ENCODE results near the gene RNU5B-1. TPM values are rescaled to one million over a fixed set of nuclear protein-coding genes. Genes with fewer than 3 reads are reported as not detected.
"Not testable (repeated sequence)": the region's sequence is repeated elsewhere in the genome, so short reads cannot be mapped to it uniquely, and the experiment has no call there.

The RNU5B-1 gene
- polyA plus RNA-seq, 1 donor: not detected

DNA sequence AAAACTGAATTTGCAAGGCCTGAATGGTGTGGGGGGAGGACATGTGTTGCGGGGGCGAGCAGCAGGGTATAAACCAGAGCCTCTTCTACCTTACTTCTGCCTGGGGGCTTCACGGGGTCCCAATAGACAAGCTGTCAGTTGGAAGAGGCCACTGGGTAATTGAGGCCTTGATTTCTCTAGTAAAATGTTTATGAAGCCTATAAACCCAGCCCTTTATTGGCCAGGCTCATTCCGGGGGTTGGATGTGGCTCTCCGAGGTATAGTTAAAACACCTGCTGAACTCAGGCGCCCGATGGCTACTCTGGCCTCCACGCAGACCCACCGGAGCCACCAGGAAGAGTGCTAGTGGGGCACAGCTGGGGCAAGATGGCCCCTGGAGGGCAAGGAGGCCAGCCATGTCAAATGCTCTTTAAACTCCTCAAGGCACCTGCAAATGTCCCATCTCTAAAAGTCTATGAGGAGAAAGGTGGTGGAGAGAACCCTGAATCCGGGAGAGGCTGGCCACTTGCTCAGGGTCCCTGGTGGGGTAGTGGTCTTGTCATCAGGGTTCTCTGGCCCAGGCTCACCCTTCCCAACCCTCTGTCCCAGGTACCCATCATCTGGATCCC lies 39.0 kb downstream of the RNU5B-1 start:
- Histone ChIP-seq H3K27ac (ENCODE audit: low read length) (no peak overlapping the region), H3K4me1 (ENCODE audit: control insufficient read depth, insufficient read depth, low read length) (peaks cover 14% of the 10 kb centered on the region), H3K9me3 (ENCODE audit: control insufficient read depth, low read depth, low read length) (no peaks in the 10 kb centered on the region), H3K27me3 (ENCODE audit: control insufficient read depth, insufficient read depth, low read length) (no peaks in the 10 kb centered on the region), H3K36me3 (ENCODE audit: control insufficient read depth, insufficient read depth, low read length) (no peaks in the 10 kb centered on the region), H3K4me3 (ENCODE audit: low read length) (no peak overlapping the region)
- no CpG with 5 or more reads among the region's 10 CpGs for WGBS (ENCODE audit: insufficient coverage, low lambda C conversion rate)
- DNase-seq: no peak

DNA sequence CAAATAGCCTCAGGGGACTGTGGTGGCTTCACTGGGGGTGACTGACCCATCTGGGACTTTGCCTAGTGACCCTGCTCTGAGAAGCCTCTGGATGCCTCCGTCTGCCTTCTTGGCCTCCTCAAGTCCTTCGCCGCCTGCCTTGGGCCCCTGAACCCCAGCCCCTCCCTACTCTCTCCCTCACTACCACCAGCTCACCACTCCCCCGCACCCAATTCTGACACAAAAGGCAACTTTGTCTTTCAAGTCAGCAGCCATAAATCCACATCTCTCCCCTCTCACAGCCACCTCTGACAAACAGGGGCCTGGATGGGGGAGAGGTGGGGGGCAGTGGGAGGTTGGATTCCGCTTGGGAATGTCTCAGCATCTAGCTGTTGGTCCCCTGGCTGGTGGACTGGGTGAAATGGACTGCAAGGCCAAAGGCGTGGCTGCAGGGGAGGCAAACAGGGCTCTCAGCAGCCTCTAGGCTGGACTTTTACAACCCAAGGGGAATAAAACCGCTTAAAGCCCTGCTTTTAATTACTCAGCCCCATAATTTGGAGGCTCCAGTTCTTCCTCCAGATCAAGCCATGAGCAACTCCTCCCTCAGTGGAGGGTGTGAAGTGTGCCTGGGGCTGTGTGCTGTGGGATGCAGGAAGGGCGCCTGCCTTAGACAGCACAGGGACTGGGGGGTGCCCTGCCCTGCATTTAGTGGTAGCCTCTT lies 39.9 kb downstream of the RNU5B-1 start:
- DNase-seq: no peak
- H3K9me3 ChIP-seq (ENCODE audit: control insufficient read depth, low read depth, low read length): no peaks in the 10 kb centered on the region
- WGBS (ENCODE audit: insufficient coverage, low lambda C conversion rate): 92% methylated on average over 2 of the region's 8 CpGs
- peaks cover 12% of the 10 kb centered on the region for H3K4me1 ChIP-seq (ENCODE audit: control insufficient read depth, insufficient read depth, low read length)
- no peaks in the 10 kb centered on the region for H3K27me3 ChIP-seq (ENCODE audit: control insufficient read depth, insufficient read depth, low read length)
- no peaks in the 10 kb centered on the region for H3K36me3 ChIP-seq (ENCODE audit: control insufficient read depth, insufficient read depth, low read length)
- no peak overlapping the region for H3K4me3 ChIP-seq (ENCODE audit: low read length)
- H3K27ac ChIP-seq (ENCODE audit: low read length): no peak overlapping the region

DNA sequence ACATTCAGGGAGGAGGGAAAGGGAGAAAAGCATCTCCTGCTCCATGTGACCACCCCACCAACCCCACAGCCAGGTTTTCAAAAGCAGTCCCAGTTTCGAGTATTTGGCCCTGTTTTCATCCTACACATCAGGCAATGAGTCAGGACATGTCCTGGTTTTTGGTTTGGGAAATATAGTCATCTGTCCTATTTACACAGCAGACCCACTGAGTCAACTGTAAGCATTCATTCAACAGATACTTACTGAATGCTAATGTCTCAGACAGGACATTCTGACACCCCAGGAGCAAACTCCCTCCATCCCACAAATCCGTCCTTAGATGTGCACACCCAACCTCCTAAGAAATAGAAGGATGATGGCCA lies 40.4 kb downstream of the RNU5B-1 start:
- no peak for DNase-seq
- Histone ChIP-seq H3K9me3 (ENCODE audit: control insufficient read depth, low read depth, low read length) (no peaks in the 10 kb centered on the region), H3K27ac (ENCODE audit: low read length) (no peak overlapping the region), H3K36me3 (ENCODE audit: control insufficient read depth, insufficient read depth, low read length) (no peaks in the 10 kb centered on the region), H3K27me3 (ENCODE audit: control insufficient read depth, insufficient read depth, low read length) (no peaks in the 10 kb centered on the region), H3K4me3 (ENCODE audit: low read length) (no peak overlapping the region), H3K4me1 (ENCODE audit: control insufficient read depth, insufficient read depth, low read length) (peaks cover 7% of the 10 kb centered on the region)
- WGBS (ENCODE audit: insufficient coverage, low lambda C conversion rate): no CpG with 5 or more reads among the region's 2 CpGs

DNA sequence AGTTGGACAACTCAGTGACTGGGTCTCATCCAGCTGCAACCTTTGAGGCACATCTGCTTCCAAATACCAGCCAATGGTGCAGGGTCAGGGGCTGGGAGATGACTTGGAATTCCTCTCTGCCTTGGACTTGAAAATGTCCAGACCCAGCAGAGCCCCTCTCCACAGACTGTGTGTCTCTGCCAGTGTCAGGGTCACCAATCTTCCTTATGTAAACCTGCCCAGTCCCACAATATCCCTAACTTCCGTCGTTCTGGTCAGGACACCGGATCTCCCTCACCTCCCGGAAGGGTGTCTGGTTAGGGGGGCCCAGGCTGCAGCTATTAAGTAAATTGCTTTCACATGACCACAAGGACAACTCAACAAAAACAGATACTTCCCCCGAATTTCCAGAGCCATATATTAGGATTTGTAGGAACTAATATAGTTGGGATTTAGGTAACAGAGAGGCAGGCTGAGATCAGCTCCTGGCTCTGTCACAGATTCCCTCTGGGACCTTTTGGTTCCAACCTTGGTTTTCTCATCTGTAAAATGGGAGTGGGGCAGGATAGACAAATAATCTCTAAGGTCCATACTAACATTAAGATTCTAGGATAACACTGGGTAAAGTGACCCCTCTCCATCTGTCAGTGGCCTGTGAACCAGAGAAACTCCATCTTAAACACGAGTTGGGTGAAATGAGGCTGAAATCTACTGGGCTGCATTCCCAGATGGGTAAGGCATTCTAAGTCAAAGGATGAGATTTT lies 42.5 kb downstream of the RNU5B-1 start:
- WGBS (ENCODE audit: insufficient coverage, low lambda C conversion rate): no CpG with 5 or more reads among the region's 6 CpGs
- Histone ChIP-seq H3K36me3 (ENCODE audit: control insufficient read depth, insufficient read depth, low read length) (no peaks in the 10 kb centered on the region), H3K27me3 (ENCODE audit: control insufficient read depth, insufficient read depth, low read length) (no peaks in the 10 kb centered on the region), H3K4me3 (ENCODE audit: low read length) (no peak overlapping the region), H3K4me1 (ENCODE audit: control insufficient read depth, insufficient read depth, low read length) (no peaks in the 10 kb centered on the region), H3K9me3 (ENCODE audit: control insufficient read depth, low read depth, low read length) (no peaks in the 10 kb centered on the region), H3K27ac (ENCODE audit: low read length) (no peak overlapping the region)
- no peak for DNase-seq

DNA sequence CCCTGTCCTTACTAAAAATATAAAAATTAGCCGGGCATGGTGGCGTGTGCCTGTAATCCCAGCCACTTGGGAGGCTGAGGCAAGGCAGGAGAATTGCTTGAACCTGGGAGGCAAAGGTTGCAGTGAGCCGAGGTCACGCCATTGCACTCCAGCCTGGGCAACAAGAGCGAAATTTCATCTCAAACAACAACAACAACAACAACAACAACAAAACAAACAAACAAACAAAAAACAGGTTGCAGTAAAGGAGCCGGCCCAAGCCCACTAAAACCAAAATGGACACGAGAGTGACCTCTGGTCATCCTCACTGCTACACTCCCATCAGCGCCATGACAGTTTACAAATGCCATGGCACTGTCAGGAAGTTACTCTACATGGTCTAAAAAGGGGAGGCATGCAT lies 43.3 kb downstream of the RNU5B-1 start:
- H3K9me3 ChIP-seq (ENCODE audit: control insufficient read depth, low read depth, low read length); H3K4me3 ChIP-seq (ENCODE audit: low read length); H3K4me1 ChIP-seq (ENCODE audit: control insufficient read depth, insufficient read depth, low read length); DNase-seq; H3K27me3 ChIP-seq (ENCODE audit: control insufficient read depth, insufficient read depth, low read length); H3K36me3 ChIP-seq (ENCODE audit: control insufficient read depth, insufficient read depth, low read length); H3K27ac ChIP-seq (ENCODE audit: low read length): not testable (repeated sequence)
- 80% methylated on average over 1 of the region's 8 CpGs for WGBS (ENCODE audit: insufficient coverage, low lambda C conversion rate)

DNA sequence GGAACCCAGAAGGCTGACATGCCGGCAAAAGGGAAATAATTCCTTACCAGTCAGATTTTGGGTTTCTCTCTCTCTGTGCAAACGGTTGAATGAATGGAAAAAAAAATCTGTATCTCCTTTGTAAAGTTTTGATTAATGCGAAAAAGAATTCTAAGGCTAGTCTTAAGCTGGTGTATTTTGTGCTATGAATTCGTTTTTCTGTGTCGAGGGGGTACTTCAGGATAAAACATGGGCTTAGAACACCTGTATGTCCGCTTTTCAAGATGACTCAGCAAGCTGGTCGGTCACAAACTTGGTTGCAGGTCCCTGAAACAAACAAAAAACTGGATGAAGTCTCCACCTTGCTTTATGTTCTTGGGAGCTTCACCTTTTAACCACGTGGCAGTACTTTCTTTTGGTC lies 44.9 kb downstream of the RNU5B-1 start:
- Histone ChIP-seq H3K4me3 (ENCODE audit: low read length) (no peak overlapping the region), H3K27me3 (ENCODE audit: control insufficient read depth, insufficient read depth, low read length) (no peaks in the 10 kb centered on the region), H3K27ac (ENCODE audit: low read length) (no peak overlapping the region), H3K4me1 (ENCODE audit: control insufficient read depth, insufficient read depth, low read length) (no peaks in the 10 kb centered on the region), H3K36me3 (ENCODE audit: control insufficient read depth, insufficient read depth, low read length) (no peaks in the 10 kb centered on the region), H3K9me3 (ENCODE audit: control insufficient read depth, low read depth, low read length) (no peaks in the 10 kb centered on the region)
- WGBS (ENCODE audit: insufficient coverage, low lambda C conversion rate): 84% methylated on average over 6 of the region's 8 CpGs
- DNase-seq: no peak

DNA sequence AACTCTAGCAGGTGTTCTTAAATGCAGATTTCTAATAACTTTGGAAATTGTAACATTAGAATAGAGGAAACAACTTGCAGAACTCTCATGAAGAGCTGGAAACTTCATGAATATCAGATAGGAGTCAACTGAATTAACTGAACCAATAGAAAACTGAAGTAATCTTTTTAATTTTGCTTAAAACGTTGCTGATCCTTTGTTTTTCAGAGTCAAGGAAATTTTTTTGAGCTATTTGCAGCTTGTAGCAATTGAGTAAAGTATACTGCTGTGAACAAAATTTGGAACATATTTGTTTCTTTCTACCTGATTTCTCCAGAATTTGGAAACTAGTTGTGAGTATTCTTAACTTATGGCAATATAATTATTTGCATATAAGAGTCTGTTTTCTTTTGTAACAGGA lies 47.5 kb downstream of the RNU5B-1 start:
- not testable (repeated sequence) for DNase-seq; H3K27ac ChIP-seq (ENCODE audit: low read length); H3K4me3 ChIP-seq (ENCODE audit: low read length); H3K9me3 ChIP-seq (ENCODE audit: control insufficient read depth, low read depth, low read length); H3K36me3 ChIP-seq (ENCODE audit: control insufficient read depth, insufficient read depth, low read length)
- Histone ChIP-seq H3K4me1 (ENCODE audit: control insufficient read depth, insufficient read depth, low read length) (peaks cover 12% of the 10 kb centered on the region), H3K27me3 (ENCODE audit: control insufficient read depth, insufficient read depth, low read length) (peaks cover 10% of the 10 kb centered on the region)
- WGBS (ENCODE audit: insufficient coverage, low lambda C conversion rate): 83% methylated on average over 1 of the region's 1 CpG

Other genes with a start within 250 kb of the RNU5B-1 start
- 3.6 TPM for gene RASL12, start 236.7 kb upstream of the RNU5B-1 start, polyA plus RNA-seq
- 0.04 TPM for gene KBTBD13, start 227.9 kb upstream of the RNU5B-1 start, polyA plus RNA-seq
- gene UBAP1L, start 189.5 kb upstream of the RNU5B-1 start, polyA plus RNA-seq: 4.9 TPM
- gene PDCD7, start 170.9 kb upstream of the RNU5B-1 start, polyA plus RNA-seq: 21.0 TPM
- gene CLPX, start 119.3 kb upstream of the RNU5B-1 start, polyA plus RNA-seq: 50.0 TPM
- 2.8 TPM for gene CILP, start 93.2 kb upstream of the RNU5B-1 start, polyA plus RNA-seq
- 14.0 TPM for gene PARP16, start 17.8 kb upstream of the RNU5B-1 start, polyA plus RNA-seq
- not detected for gene RNU5A-1, start 8.6 kb upstream of the RNU5B-1 start, polyA plus RNA-seq
- 1.6 TPM for gene IGDCC3, start 73.3 kb downstream of the RNU5B-1 start, polyA plus RNA-seq
- gene IGDCC4, start 118.3 kb downstream of the RNU5B-1 start, polyA plus RNA-seq: 8.8 TPM
- 35.0 TPM for gene DPP8, start 213.0 kb downstream of the RNU5B-1 start, polyA plus RNA-seq
- 91.3 TPM for gene HACD3, start 225.8 kb downstream of the RNU5B-1 start, polyA plus RNA-seq